Lung (tissue), 12 donors: ENCODE data around the gene PSPH. TPM values are rescaled to one million over a fixed set of nuclear protein-coding genes. Genes with fewer than 3 reads are reported as not detected.

Source experiments
- ATAC-seq: fragments of 200-7000 bp; cut with Tn5 transposase; one replicate; pipeline ENCODE4 v1.9.1; 2020; ENCODE audit warnings: moderate number of reproducible peaks; ENCODE audit not compliant: insufficient read depth, low FRiP score
- DNase-seq, 3 donors: peaks; one replicate each; pipeline ENCODE4 v3.0.0-alpha.2; 2013 to 2017
- H3K27ac ChIP-seq, 2 donors: one replicate each; pipeline ENCODE4 v1.5.1; 2013; ENCODE audit warnings: mild to moderate bottlenecking in 2 of 2, moderate library complexity in 2 of 2, control low read depth in 1 of 2, inconsistent platforms in 1 of 2, low read depth in 1 of 2, low read length in 1 of 2
- H3K27me3 ChIP-seq, 3 donors: one replicate each; pipeline ENCODE4 v1.5.1; 2013; ENCODE audit warnings: low read length in 2 of 3; ENCODE audit not compliant: control insufficient read depth in 3 of 3, insufficient read depth in 3 of 3
- H3K36me3 ChIP-seq, 4 donors: one replicate each; pipeline ENCODE4 v1.5.1; 2013; ENCODE audit warnings: low read length in 4 of 4, mild to moderate bottlenecking in 1 of 4, moderate library complexity in 1 of 4; ENCODE audit not compliant: control insufficient read depth in 4 of 4, insufficient read depth in 4 of 4
- H3K4me1 ChIP-seq, 5 donors: one replicate each; pipeline ENCODE4 v1.5.1; 2013; ENCODE audit warnings: low read length in 5 of 5, mild to moderate bottlenecking in 2 of 5, moderate library complexity in 1 of 5; ENCODE audit not compliant: control insufficient read depth in 5 of 5, insufficient read depth in 5 of 5
- H3K4me3 ChIP-seq: one replicate; pipeline ENCODE4 v1.5.1; 2013; ENCODE audit warnings: mild to moderate bottlenecking, control low read depth, moderate library complexity
- H3K9ac ChIP-seq, 2 donors: one replicate each; pipeline ENCODE4 v1.5.1; 2013; ENCODE audit warnings: low read length in 2 of 2, control low read depth in 1 of 2; ENCODE audit not compliant: insufficient read depth in 1 of 2
- H3K9me3 ChIP-seq, 4 donors: one replicate each; pipeline ENCODE4 v1.5.1; 2013; ENCODE audit warnings: low read length in 3 of 4, mild to moderate bottlenecking in 1 of 4, moderate library complexity in 1 of 4; ENCODE audit not compliant: control insufficient read depth in 4 of 4, insufficient read depth in 3 of 4
- CTCF ChIP-seq: IDR thresholded peaks from 2 replicates; pipeline ENCODE4 v1.5.1; 2012; ENCODE audit warnings: mild to moderate bottlenecking; ENCODE audit errors: control extremely low read depth, extremely low read depth
- WGBS, 2 donors: extraction: QIAGEN DNeasy Blood & Tissue Kit; methylation state at CpG; one replicate each; pipeline ENCODE4 v1.1.7; 2013; 5-methylcytosine and 5-hydroxymethylcytosine counted together
- polyA plus RNA-seq, 2 donors: library from polyadenylated mRNA; stranded (reverse); fragments of 200-250 nt; gene quantifications; one replicate each; pipeline ENCODE4 v1.2.1, GENCODE V29; 2013
- total RNA-seq, 2 donors: library from RNA; depleted of rRNA in 1 of 2; stranded (reverse); fragments of >200 nt in 1 of 2; gene quantifications; one replicate each; pipeline ENCODE4 v1.2.1, GENCODE V29; 2014 to 2021
- donor health status: control.
- donor health status: control.
- donor health status: Bipolar disorder and iron deficiency.
- donor health status: healthy.
- donor health status: DM: yes; HTN: yes; CAD: no.

The PSPH gene
- total and polyA plus RNA-seq, 4 donors, result 5.9 to 18.5 (median 12.3) TPM

- no peaks in the 10 kb centered on the region for H3K27me3 ChIP-seq
- H3K9me3 ChIP-seq, result no peaks in the 10 kb centered on the region
- H3K27ac ChIP-seq, result no peak overlapping the region
- H3K36me3 ChIP-seq, result no peaks in the 10 kb centered on the region
- H3K4me3 ChIP-seq, result no peak overlapping the region
- 87 to 88% methylated on average over 4 of the region's 4 CpGs for WGBS, 2 donors
- H3K9ac ChIP-seq, result no peak overlapping the region
- DNase-seq (peak in 2 of 3 donors; percentile 14 to 17), ATAC-seq (no peak)
- H3K4me1 ChIP-seq, result peaks cover 0 to 4% (median 0%) of the 10 kb centered on the region in 5 donors
- no peak for TF ChIP-seq CTCF
Observed at GRCh38 chr7:56007167-56007652, 44.0 kb downstream of the PSPH start.

GRCh38 chr7:56003749-56004148, 47.5 kb downstream of the PSPH start:
- no peak for ATAC-seq
- Histone ChIP-seq H3K27ac (no peak overlapping the region), H3K9ac (no peak overlapping the region), H3K36me3 (peaks cover 0 to 4% (median under 1%) of the 10 kb centered on the region in 4 donors), H3K4me1 (peaks cover 0 to 4% (median 0%) of the 10 kb centered on the region in 5 donors), H3K9me3 (no peaks in the 10 kb centered on the region), H3K4me3 (no peak overlapping the region), H3K27me3 (no peaks in the 10 kb centered on the region)
- 85 to 93% methylated on average over 4 of the region's 4 CpGs for WGBS, 2 donors
- DNase-seq, result no peak
- TF ChIP-seq CTCF, result no peak

GRCh38 chr7:55996856-55997500, 54.3 kb downstream of the PSPH start:
- DNase-seq (no peak), ATAC-seq (no peak)
- Histone ChIP-seq H3K4me1 (peaks cover 0 to 2% (median 0%) of the 10 kb centered on the region in 5 donors), H3K9me3 (no peaks in the 10 kb centered on the region), H3K4me3 (no peak overlapping the region), H3K36me3 (peaks cover 21 to 44% (median 29%) of the 10 kb centered on the region in 4 donors), H3K27ac (no peak overlapping the region), H3K27me3 (no peaks in the 10 kb centered on the region), H3K9ac (no peak overlapping the region)
- no peak for TF ChIP-seq CTCF
- 93 to 95% methylated on average over 8 of the region's 8 CpGs for WGBS, 2 donors
